ENCODE measurements around the gene AMZ1. TPM values are rescaled to one million over a fixed set of nuclear protein-coding genes. Genes with fewer than 3 reads are reported as not detected.

The AMZ1 gene
- total RNA-seq, 1 experiment from 2014 or later = 0.74 TPM

DNA sequence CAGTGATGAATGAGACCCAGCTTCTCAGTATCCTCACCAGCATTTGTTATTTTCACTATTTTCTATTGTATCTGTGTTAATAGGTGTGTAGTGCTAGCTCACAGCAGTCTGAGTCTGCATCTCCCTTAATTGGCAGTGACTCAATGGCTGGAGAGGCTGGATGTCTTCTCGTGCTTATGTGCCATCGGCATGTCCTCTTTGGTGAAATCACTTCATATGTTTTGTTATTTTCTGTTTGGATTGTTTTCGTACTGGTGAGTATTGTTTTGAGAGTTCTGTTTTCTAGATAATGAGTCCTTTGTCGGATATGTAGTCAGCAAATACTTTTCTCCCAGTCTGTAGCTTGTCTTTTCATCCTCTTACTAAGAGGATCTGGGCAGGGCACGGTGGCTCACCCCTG lies 66.1 kb downstream of the AMZ1 start:
- H3K14ac ChIP-seq (ENCODE audit: insufficient read depth, low read length) = no peak overlapping the region
- H2BK15ac ChIP-seq (ENCODE audit: low read depth, low read length) = no peak overlapping the region
- no peak overlapping the region for H3K4ac ChIP-seq (ENCODE audit: low read depth, low read length)
- H3K79me1 ChIP-seq (ENCODE audit: insufficient read depth, low read depth, low read length, poor library complexity, severe bottlenecking) = peaks cover 5% of the 10 kb centered on the region
- Mint-ChIP-seq H3K36me3 (ENCODE audit: insufficient read depth in 1 of 3, low read depth in 3 of 3) (peaks cover 19 to 39% (median 33%) of the 10 kb centered on the region in 3 experiments), H3K4me1 (peaks cover 24 to 29% of the 10 kb centered on the region in 2 experiments), H3K4me3 (no peak overlapping the region), H3K27me3 (ENCODE audit: low read depth) (no peaks in the 10 kb centered on the region), H3K27ac (peak overlapping the region in 1 of 3 experiments; percentile 0; a peak in 2 of 7 replicates), H3K9me3 (peaks cover 0 to 8% of the 10 kb centered on the region in 2 experiments; a peak in 2 of 5 replicates)
- no peak overlapping the region for H2BK12ac ChIP-seq (ENCODE audit: insufficient read length, low read depth, low read length)
- no peak overlapping the region for H3K56ac ChIP-seq (ENCODE audit: insufficient read length, low read depth, low read length)
- no peak overlapping the region for H3T11ph ChIP-seq (ENCODE audit: low read length)
- H2BK20ac ChIP-seq (ENCODE audit: low read depth, low read length, poor library complexity, severe bottlenecking) = no peak overlapping the region
- DNase-seq = no peak
- H2AFZ ChIP-seq (ENCODE audit: low read length) = no peak overlapping the region
- no peaks in the 10 kb centered on the region for H3K27me3 ChIP-seq (ENCODE audit: insufficient read depth, low read length)
- H3K79me2 ChIP-seq (ENCODE audit: insufficient read depth, low read length) = peaks cover 20% of the 10 kb centered on the region; the same call in 1 of the 2 replicates
- H3K23me2 ChIP-seq (ENCODE audit: insufficient read length, low read depth, low read length, poor library complexity, severe bottlenecking) = no peaks in the 10 kb centered on the region
- no peak overlapping the region for H3K9ac ChIP-seq (ENCODE audit: extremely low read depth, insufficient read length, low read length)
- TF ChIP-seq, protein P1, sequence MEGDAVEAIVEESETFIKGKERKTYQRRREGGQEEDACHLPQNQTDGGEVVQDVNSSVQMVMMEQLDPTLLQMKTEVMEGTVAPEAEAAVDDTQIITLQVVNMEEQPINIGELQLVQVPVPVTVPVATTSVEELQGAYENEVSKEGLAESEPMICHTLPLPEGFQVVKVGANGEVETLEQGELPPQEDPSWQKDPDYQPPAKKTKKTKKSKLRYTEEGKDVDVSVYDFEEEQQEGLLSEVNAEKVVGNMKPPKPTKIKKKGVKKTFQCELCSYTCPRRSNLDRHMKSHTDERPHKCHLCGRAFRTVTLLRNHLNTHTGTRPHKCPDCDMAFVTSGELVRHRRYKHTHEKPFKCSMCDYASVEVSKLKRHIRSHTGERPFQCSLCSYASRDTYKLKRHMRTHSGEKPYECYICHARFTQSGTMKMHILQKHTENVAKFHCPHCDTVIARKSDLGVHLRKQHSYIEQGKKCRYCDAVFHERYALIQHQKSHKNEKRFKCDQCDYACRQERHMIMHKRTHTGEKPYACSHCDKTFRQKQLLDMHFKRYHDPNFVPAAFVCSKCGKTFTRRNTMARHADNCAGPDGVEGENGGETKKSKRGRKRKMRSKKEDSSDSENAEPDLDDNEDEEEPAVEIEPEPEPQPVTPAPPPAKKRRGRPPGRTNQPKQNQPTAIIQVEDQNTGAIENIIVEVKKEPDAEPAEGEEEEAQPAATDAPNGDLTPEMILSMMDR (conservative IDR thresholded peaks at IDR 0.05) = no peak
- H4K20me1 ChIP-seq (ENCODE audit: control insufficient read depth, insufficient read depth, insufficient read length) = peaks cover 2% of the 10 kb centered on the region
- H4K91ac ChIP-seq (ENCODE audit: insufficient read length, low read depth, low read length) = no peak overlapping the region
- H2AK5ac ChIP-seq (ENCODE audit: insufficient read length, low read length) = no peak overlapping the region
- H4K5ac ChIP-seq (ENCODE audit: insufficient read length, low read depth, low read length) = no peak overlapping the region
- no peak overlapping the region for H3K23ac ChIP-seq (ENCODE audit: insufficient read length, low read depth, low read length)
- no peak overlapping the region for H2BK120ac ChIP-seq (ENCODE audit: low read depth, low read length, poor library complexity, severe bottlenecking)
- WGBS (ENCODE audit: extremely low coverage, insufficient read length, low lambda C conversion rate) = no CpG with 5 or more reads among the region's 5 CpGs
- H4K8ac ChIP-seq (replicated peaks; ENCODE audit: insufficient read length, low read depth, low read length) = no peak overlapping the region
- H3K4me1 ChIP-seq (ENCODE audit: insufficient read depth, low read length) = 0 out of 2 replicates have a peak, but pooled peaks cover 2% of the 10 kb centered on the region
- H3K9me3 ChIP-seq (ENCODE audit: control insufficient read depth, low read depth, low read length) = no peaks in the 10 kb centered on the region
- no peak overlapping the region for H2BK5ac ChIP-seq (ENCODE audit: insufficient read length, low read length)
- H3K27ac ChIP-seq (ENCODE audit: insufficient read length, low read depth, low read length) = no peak overlapping the region
- no peak overlapping the region for H3K4me2 ChIP-seq (ENCODE audit: insufficient read depth, insufficient read length, low read length)
- no peak overlapping the region for H3K18ac ChIP-seq (ENCODE audit: insufficient read length, low read depth, low read length)

Measured in H9 (cell line).